ENCODE measurements around the gene IYD. TPM values are rescaled to one million over a fixed set of nuclear protein-coding genes. Genes with fewer than 3 reads are reported as not detected.
A peak's percentile ranks its signal among the peaks of the same experiment; 100 is the strongest.

IYD gene
- total RNA-seq (2021), result not detected in 2 replicates
- long read RNA-seq, result 0 reads

- Histone ChIP-seq H3K4me1 (ENCODE audit: insufficient read depth, low read length) (no peaks in the 10 kb centered on the region), H4K20me1 (ENCODE audit: control insufficient read depth, insufficient read depth, insufficient read length) (no peaks in the 10 kb centered on the region), H2BK120ac (ENCODE audit: low read depth, low read length, poor library complexity, severe bottlenecking) (no peak within 1 kb of the TSS), H3K9me3 (ENCODE audit: control insufficient read depth, low read depth, low read length) (no peaks in the 10 kb centered on the region), H3K4me2 (ENCODE audit: insufficient read depth, insufficient read length, low read length) (no peak within 1 kb of the TSS), H3K23me2 (ENCODE audit: insufficient read length, low read depth, low read length, poor library complexity, severe bottlenecking) (no peaks in the 10 kb centered on the region), H2BK12ac (ENCODE audit: insufficient read length, low read depth, low read length) (no peak within 1 kb of the TSS), H3K4ac (ENCODE audit: low read depth, low read length) (no peak within 1 kb of the TSS), H2BK5ac (ENCODE audit: insufficient read length, low read length) (no peak within 1 kb of the TSS), H3K9ac (ENCODE audit: extremely low read depth, insufficient read length, low read length) (no peak within 1 kb of the TSS), H3K79me2 (ENCODE audit: insufficient read depth, low read length) (no peaks in the 10 kb centered on the region), H4K91ac (ENCODE audit: insufficient read length, low read depth, low read length) (no peak within 1 kb of the TSS), H4K5ac (ENCODE audit: insufficient read length, low read depth, low read length) (no peak within 1 kb of the TSS), H3K79me1 (ENCODE audit: insufficient read depth, low read depth, low read length, poor library complexity, severe bottlenecking) (no peaks in the 10 kb centered on the region), H3K23ac (ENCODE audit: insufficient read length, low read depth, low read length) (peak within 1 kb of the TSS; percentile 87), H3K14ac (ENCODE audit: insufficient read depth, low read length) (no peak within 1 kb of the TSS), H3T11ph (ENCODE audit: low read length) (no peak within 1 kb of the TSS), H3K56ac (ENCODE audit: insufficient read length, low read depth, low read length) (no peak within 1 kb of the TSS), H2AK5ac (ENCODE audit: insufficient read length, low read length) (no peak within 1 kb of the TSS), H4K8ac (replicated peaks; ENCODE audit: insufficient read length, low read depth, low read length) (no peak within 1 kb of the TSS), H2BK15ac (ENCODE audit: low read depth, low read length) (no peak within 1 kb of the TSS), H3K27ac (ENCODE audit: insufficient read length, low read depth, low read length) (no peak within 1 kb of the TSS), H3K18ac (ENCODE audit: insufficient read length, low read depth, low read length) (no peak within 1 kb of the TSS), H2AFZ (ENCODE audit: low read length) (no peak within 1 kb of the TSS), H2BK20ac (ENCODE audit: low read depth, low read length, poor library complexity, severe bottlenecking) (no peak within 1 kb of the TSS), H3K27me3 (ENCODE audit: insufficient read depth, low read length) (no peaks in the 10 kb centered on the region)
- Mint-ChIP-seq H3K27me3 (ENCODE audit: low read depth) (peaks cover 4% of the 10 kb centered on the region), H3K4me1 (no peaks in the 10 kb centered on the region), H3K9me3 (no peaks in the 10 kb centered on the region), H3K36me3 (ENCODE audit: insufficient read depth in 1 of 3, low read depth in 3 of 3) (no peaks in the 10 kb centered on the region), H3K27ac (no peak within 1 kb of the TSS), H3K4me3 (no peak within 1 kb of the TSS)
- WGBS (ENCODE audit: extremely low coverage, insufficient read length, low lambda C conversion rate), result no CpG with 5 or more reads among the region's 8 CpGs
- no peak for DNase-seq
- TF ChIP-seq, protein P1, sequence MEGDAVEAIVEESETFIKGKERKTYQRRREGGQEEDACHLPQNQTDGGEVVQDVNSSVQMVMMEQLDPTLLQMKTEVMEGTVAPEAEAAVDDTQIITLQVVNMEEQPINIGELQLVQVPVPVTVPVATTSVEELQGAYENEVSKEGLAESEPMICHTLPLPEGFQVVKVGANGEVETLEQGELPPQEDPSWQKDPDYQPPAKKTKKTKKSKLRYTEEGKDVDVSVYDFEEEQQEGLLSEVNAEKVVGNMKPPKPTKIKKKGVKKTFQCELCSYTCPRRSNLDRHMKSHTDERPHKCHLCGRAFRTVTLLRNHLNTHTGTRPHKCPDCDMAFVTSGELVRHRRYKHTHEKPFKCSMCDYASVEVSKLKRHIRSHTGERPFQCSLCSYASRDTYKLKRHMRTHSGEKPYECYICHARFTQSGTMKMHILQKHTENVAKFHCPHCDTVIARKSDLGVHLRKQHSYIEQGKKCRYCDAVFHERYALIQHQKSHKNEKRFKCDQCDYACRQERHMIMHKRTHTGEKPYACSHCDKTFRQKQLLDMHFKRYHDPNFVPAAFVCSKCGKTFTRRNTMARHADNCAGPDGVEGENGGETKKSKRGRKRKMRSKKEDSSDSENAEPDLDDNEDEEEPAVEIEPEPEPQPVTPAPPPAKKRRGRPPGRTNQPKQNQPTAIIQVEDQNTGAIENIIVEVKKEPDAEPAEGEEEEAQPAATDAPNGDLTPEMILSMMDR (conservative IDR thresholded peaks at IDR 0.05), result no peak
These were observed at the start of gene IYD for GRCh38 chr6:150368762-150369161. Gene IYD, plus strand, starts transcription at chr6:150369012. Its CDS starts 20 bp downstream, at chr6:150369032.
